ENCODE data around the gene ZNF254.
"Not testable (repeated sequence)": the region's sequence is repeated elsewhere in the genome, so short reads cannot be mapped to it uniquely, and the experiment has no call there.

ZNF254 gene

DNA sequence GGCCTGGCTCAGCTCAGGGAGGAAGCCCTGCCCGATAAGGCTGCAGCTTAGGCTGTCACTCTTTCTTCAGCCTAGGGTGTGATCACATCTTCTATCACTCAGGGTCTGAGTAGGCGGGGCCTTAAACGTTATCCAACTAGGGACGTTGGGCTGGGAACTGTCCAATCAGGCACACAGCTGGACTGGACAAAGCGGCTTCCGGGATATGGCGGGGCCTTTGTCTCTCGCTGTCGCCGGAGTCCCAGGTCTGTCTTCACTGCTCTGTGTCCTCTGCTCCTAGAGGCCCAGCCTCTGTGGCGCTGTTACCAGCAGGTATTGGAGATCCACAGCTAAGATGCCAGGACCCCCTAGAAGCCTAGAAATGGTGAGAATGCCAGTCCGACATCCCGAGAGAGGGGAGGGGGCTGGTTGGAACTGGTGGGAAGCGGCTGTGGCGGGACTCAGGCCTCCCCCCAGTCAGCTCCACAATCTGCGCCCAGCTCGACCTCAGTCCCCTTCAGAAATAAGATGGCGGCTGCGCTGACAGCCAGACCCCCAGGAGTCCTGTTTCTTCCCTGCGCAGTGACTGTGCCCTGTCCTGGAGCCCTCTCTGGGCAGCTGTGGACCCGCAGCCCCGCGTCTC, at the start of gene ZNF254:
Gene ZNF254 (plus strand): TSS at position 214 of the 622 bp plus-strand sequence. CDS start 121 bp downstream, at position 335.
- DNase-seq (ENCODE audit: low read depth in 2 of 2), result peak; percentile 46 to 63

DNA sequence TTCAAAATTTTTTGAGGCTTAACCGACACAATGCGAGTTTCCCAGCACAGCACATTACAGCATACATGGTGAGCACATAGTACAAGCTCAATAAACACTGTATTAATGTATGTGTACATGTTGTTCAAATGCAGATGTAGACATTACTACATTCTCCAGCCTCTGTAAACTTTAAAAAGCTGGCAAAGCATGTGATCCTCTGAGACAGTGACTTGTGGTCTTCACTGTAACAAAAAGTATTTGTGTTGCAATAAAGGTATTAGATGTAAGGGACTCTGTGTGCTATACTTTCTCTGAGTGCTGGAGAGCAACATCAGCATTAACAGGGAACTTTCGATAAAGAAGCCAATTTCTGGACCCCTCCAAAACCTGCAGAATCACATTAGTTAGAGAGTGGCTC, 46.4 kb upstream of the ZNF254 start:
- no peak for DNase-seq (ENCODE audit: low read depth in 2 of 2)

DNA sequence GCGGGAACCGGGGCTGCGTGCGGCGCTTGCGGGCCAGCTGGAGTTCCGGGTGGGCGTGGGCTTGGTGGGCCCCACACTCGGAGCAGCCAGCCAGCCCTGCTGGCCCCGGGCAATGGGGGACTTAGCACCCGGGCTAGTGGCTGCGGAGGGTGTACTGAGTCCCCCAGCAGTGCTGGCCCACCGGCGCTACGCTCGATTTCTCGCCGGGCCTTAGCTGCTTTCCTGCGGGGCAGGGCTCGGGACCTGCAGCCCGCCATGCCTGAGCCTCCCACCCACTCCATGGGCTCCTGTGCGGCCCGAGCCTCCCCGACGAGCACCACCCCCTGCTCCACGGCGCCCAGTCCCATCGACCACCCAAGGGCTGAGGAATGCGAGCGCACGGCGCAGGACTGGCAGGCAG, 45.7 kb upstream of the ZNF254 start:
- DNase-seq (ENCODE audit: low read depth in 2 of 2), result not testable (repeated sequence)

DNA sequence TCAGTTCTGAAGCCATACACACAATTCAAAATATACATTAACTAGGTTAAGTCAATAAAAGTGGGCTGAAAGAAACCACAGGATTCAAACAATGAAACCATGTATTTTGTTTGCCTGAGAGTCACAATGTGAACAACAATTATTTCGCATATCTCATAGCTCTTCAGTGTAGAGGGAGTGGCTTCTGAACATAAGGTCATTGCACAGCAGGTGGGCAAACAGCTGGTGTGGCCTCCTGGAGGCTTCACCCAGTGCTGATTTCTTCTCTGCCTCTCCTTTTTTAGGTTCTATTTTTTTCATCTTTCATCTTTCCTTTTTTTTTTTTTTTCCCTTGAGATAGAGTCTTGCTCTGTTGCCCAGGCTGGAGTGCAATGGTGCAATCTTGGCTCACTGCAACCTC, 40.4 kb upstream of the ZNF254 start:
- no peak for DNase-seq (ENCODE audit: low read depth in 2 of 2)

DNA sequence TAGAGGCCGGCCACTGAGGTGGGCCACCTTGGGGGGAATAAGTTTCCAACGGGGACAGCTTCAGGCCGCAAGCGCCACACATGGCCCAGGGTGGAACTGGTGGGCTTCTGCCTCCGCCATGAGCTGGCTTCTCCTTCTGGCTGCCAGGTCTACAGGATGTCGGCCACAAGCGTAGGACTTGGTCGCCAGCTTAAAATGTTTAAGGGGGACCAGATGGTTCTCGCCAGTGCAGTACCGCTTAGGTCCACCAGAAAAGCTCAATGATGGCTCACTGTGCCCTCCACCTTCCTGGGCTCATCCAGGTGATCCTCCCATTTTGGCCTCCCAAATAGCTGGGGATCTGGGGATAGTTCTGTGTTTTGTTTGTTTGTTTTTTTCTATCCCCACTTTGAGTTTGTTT, 38.7 kb upstream of the ZNF254 start:
- DNase-seq (ENCODE audit: low read depth in 2 of 2), result no peak

DNA sequence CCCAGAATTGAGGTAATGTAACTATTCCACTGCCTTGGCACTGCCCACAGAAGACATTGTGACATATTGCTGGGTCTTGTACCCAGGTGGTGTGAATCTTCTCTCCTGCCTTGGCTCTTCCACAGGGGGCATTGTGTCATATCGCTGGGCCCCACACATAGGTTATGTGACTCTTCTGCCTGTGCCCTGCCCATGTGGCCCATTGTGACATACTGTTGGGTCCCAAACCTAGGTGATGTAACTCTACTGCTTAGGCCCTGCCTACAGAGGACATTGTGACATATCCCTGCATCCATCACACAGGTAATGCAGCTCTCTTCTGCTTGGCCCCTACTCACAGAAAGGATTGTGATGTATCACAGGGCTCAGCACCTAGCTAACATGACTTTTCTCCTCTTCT, 37.5 kb upstream of the ZNF254 start:
- DNase-seq (ENCODE audit: low read depth in 2 of 2), result no peak

DNA sequence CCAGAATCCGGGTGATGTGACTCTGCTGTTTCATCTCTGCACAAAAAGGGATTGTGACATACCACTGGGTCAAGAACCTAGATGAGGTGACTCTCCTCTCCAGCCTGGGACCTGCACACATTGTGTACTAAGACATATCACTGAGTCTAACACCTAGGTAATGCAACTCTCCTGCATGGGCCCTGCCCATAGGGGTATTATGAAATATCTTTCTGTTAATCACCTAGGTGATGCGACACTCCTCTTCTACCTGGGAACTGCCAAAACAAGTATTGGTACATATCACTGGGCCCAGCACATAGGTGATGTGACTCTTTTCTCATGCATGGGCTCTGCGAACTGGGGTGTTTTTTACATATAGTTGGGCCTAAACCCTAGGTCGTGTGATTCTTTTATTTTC, 35.5 kb upstream of the ZNF254 start:
- DNase-seq (ENCODE audit: low read depth in 2 of 2), result no peak

DNA sequence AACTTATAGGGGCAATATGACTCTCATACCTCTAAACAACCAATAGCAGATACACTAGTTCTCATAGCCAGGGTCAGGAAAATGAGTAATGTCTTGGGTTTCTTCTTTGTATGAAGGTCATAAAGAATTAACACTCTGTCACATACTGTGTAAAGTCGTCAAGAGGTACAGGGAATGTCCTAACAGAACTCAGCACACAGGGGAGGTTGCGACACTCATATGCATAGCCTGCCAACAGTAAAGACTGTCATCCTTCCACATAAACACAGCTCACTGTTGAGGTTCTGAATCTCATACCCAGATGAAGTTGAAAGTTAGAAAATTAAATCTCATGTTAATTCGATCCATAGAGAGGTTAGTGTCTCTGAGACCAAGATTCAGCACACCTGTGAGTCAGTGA, 34.2 kb upstream of the ZNF254 start:
- no peak for DNase-seq (ENCODE audit: low read depth in 2 of 2)

DNA sequence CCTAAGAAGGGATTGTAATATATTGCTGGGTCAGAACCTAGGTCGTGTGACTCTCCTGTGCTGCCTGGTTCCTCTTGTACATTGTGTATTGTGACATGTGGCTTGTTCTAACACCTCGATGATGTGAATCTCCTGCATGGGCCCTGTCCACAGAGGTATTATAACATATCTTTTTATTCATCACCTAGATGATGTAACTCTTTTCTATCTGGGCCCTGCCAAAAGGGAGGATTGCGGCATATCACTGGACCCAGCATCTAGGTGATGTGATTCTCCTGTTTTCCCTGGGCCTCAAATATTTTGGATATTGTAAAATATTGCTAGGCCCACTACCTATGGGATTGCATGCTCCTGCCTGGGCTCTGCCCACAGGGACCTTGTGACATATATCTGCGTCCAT, 33.4 kb upstream of the ZNF254 start:
- no peak for DNase-seq (ENCODE audit: low read depth in 2 of 2)

DNA sequence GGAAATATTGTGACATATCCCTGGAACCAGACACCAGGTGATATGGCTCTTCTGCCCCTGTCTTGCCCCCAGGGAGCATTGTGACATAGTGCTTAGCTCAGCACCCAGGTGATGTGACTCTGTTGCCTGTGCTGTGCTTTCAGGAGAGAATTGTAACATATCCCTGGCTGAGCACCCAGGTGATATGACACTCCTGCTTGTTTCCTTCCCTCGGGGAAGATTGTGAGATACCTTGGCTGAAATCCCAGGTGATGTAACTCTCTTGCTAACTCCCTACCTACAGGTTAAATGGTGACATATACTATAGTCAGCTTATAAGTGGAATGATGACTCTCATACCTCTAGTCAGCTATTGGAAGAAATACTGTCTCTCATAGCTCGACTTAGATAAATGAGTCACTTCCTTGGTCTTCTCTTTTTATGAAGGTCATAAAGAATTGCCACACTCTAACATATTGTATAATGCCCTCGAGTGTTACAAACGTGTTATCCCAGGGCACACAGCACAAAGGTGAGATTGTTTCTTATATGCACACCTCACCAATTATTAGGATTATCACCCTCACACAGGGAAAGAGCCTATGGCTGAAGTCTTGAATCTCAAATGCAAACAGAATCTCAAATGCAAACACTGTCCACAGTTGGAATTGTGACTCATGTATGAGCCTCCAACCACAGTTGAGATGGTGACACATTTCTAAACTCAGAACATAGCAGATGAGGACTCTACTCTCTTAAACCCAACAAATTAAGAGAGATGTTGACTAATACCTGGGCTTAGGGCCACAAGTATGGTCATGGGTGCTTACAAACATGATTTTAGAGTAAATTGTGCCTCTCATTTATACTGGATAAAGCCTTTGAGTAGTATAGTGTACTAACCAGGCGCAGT, 32.7 kb upstream of the ZNF254 start:
- DNase-seq (ENCODE audit: low read depth in 2 of 2), result no peak

DNA sequence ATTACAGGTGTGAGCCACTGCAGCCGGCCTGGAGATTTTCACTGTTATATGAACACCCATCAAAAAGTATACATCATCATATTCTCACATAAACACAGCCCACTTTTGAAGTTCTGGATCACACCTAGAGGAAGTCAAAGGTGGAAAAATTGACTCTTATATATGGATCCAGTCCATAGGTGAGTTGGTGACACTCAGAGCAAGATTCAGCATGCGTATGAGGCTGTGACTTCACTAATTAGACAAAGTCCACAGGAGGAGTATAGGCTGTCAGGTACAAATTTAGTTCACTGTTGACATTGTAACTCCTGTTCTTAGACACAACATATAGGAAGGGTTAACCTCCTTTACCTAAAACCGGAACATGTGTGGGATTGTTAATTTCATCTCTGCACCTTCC, 31.4 kb upstream of the ZNF254 start:
- DNase-seq (ENCODE audit: low read depth in 2 of 2), result no peak

DNA sequence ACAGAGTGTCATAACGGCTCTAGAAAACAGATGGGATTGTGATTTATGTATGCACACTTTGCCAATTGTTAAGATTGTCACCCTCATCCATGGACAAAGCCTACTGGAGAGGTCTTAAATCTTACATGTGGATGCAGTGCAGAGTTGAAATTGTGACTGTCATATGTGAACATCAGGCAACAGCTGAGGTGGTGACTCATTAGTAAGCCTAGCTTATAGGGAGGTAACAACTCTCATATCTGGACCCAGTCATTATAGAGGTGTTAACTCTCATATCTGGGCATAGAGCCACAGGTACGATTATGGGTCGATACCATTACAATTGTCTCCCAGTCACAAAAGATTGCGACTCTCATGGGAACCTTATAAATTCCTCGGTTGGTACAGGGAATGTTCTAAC, 29.8 kb upstream of the ZNF254 start:
- DNase-seq (ENCODE audit: low read depth in 2 of 2), result no peak

DNA sequence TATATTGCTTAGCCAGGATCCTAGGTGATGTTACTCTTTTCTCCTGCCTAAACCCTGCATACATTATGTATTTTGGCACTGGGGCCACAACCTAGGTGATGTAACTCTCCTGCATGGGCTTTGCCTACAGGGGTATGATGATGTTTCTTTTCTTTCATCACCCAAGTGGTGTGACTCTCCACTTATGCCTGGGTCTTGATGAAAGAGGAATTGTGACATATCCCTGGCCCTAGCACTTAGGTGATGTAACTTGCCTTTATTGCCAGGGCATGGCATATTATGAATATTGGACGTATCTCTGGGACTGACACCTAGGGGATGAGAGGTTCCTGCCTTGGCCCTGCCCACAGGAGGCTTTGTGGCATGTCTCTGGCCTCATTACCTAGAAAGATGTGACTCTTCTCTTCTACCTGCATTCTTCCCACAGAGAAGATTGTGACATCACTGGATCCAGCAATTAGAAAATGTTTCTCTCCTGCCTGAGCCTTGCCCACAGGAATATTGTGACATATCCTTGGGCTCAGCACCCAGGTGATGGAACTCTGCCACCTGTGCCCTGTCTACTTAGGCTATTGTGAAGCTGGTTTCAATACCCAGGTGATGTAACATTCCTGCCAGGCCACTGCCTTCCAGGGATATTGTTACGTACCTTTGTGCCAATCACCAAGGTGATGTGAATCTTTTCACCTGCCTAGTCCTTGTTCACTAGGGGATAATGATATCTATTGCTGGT, 27.3 kb upstream of the ZNF254 start:
- DNase-seq (ENCODE audit: low read depth in 2 of 2), result no peak

DNA sequence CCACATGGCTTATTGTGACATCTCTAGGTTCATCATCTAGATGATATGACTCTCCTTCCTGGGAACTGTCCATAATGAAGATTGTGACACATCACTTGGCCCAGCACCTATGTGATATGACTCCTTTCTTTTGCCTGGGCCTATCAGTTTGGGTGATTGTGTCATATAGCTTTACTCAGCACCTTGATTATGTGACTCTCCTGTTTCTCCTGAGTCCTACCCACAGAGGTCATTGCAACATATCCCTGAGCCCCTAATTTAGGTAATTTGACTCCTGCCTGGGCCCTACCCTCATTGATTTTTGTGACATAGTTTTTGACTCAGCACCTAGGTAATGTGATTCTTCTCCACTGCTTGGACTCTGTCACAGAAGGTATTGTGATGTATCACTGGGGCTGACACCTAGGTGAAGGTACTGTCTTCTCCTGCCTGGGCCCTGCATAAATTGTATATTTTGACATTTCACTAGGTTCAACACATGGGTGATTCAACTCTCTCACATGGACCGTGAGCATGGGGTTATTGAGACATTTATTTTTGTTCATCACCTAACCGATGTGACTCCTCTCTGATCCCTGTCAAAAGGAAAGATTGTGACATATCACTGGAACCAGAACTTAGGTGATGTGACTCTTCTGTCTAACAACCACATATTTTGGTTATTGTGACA, 26.2 kb upstream of the ZNF254 start:
- DNase-seq (ENCODE audit: low read depth in 2 of 2), result no peak

DNA sequence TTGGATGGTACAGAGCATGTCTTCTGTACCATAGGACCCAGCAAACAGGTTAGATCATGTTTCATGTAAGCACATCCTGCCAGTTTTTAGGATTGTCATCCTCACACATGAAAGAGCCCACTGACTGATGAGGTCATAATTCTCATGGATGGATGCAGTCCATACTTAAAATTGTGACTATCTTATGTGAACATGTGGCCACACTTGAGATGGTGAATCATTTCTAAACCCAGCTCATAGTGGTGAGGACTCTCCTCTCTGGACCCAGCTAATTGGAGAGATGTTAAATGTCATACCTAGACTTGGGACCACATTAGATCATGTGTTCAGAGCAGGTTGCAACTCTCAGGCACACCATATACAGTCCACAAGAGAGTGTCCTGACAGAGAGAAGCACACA, 24.8 kb upstream of the ZNF254 start:
- DNase-seq (ENCODE audit: low read depth in 2 of 2), result no peak

DNA sequence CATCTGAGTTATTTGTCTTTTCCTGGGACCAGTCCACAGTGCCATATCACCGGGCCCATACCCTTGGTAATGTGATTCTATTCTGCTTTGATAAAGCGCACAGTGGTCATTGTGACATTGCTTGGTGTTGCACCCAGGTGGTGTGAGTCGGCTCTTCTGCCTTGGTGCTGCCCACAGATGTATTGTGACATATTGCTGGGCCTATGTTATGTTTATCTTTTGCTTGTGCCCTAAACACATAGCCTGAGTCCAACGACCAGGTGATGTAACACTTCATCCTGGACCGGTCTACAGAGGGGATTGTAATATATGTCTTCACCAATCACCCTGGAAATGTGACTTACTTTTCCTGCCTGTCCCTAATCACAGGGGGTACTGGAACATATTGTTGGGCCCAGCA, 23.7 kb upstream of the ZNF254 start:
- no peak for DNase-seq (ENCODE audit: low read depth in 2 of 2)

DNA sequence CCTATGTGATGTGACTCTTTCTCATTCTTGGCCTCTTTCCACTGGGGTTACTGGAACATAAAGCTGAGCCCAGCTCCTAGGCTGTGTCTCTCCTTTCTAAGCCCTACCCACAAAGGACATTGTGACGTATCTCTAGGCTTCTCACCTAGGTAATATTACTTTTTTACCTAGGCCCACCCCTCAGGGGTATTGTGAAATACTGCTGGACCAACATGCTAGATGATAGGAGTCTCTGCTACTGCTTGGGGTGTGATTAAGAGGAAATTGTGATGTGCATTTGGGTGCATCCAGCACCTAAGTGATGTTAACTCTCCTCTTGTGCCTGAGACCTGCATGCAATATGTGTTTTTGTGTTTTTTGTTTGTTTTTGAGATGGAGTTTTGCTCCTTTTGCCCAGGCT, 22.8 kb upstream of the ZNF254 start:
- DNase-seq (ENCODE audit: low read depth in 2 of 2), result no peak

DNA sequence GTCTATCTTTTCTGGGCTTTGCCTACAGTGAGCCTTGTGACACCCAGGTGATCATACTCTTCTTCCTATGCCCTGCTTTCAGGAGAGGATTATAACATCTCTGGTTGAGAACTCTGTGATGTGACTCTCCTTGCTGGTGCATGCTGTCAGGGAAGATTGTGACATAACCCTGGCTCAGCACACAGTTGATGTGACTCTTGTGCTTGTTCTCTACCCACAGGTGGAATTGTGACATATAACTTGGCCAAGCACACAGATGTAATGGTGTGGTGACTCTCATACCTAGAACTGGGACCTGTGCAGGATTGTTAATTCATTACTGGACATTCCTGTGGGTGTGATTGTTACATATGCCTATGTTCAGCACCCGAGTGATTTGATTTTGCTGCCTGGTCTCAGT, 21.7 kb upstream of the ZNF254 start:
- no peak for DNase-seq (ENCODE audit: low read depth in 2 of 2)

DNA sequence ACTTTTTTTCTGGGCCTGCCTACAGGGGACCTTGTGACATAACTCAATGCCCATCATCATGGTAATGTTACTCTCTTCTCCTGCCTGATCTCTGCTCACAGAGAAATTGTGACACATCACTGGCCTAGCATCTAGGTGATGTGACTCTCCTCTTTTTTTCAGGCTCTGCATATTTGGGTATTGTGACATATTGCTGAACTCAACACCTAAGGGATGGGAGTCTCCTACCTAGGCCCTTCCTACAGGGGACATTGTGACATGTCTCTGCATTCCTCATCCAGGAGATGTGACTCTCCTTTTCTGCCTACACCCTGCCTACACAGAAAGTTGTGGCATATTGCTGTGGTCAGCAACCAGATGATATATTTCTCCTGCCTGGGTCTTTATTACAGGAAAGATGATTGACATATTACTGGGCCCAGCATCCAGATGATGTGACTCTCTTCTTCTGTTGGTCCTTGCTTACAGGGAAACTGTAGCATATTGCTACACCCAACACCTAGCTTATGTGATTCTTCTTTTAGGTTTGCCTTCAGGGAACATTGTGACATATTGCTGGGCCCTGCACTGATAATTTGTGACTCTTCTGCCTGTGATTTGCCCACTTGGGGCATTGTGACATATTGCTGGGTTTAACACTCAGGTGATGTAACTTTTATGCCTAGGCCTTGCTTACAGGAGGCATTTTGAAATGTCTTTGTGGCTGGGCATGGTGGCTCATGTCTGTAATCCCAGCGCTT, 21.0 kb upstream of the ZNF254 start:
- no peak for DNase-seq (ENCODE audit: low read depth in 2 of 2)

DNA sequence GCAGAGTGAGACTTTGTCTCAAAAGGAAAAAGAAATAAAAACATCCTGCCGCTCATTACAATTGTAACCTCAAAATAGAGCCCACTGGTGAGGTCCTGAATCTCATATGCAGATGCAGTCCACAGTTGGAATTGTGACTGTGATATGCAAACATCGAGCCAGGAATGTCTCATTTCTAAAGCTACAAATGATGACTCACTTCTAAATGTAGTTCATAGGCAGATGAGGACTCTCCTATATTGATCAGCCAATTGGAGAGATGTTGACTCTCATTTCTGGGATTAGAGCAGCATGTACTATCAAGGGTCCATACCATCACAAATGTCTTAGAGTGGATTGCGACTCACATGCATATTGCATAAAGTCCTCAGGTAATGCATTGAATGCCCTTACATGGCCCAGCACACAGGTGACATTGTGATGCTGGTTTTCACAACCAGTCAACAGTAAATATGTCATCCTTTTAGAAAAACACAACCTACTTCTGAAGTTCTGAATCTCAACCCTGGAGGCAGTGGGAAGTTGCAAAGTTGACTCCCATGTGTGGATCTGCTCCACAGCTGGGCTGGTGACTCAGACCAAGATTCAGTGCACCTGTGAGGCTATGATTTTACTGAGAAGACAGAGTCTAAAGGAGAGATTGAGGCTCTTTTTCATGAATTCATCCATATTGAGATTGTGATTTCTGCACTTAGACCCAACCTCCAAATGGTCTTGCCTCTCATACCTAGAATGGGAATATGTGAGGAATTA, 16.9 kb upstream of the ZNF254 start:
- no peak for DNase-seq (ENCODE audit: low read depth in 2 of 2)

DNA sequence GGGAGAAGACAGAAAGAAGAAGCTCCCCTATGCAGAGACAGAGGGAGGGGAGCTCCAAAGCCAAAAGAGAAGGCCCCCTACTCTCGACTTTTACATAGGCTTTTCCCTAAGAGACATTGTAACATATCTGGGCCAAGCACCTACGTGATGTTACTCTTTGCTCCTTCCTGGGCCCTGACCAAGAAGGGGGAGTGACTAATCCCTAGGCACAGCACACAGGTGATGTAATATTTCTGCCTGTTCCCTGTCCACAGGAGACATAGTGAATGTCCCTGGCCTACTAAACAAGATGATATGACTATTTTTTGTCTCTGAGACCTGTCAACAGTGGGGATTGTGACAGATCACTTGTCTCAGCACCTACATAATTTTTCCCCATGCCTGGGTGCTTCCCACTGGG, 15.9 kb upstream of the ZNF254 start:
- DNase-seq (ENCODE audit: low read depth in 2 of 2), result no peak
